Measurements from ENCODE around the gene S100A12.

S100A12 gene

GRCh38 chr1:153336650-153337049, 38.8 kb downstream of the S100A12 start:
- DNase-seq (ENCODE audit: low read depth in 2 of 2) = no peak

GRCh38 chr1:153333902-153334301, 41.5 kb downstream of the S100A12 start:
- DNase-seq (ENCODE audit: low read depth in 2 of 2) = no peak

DNA sequence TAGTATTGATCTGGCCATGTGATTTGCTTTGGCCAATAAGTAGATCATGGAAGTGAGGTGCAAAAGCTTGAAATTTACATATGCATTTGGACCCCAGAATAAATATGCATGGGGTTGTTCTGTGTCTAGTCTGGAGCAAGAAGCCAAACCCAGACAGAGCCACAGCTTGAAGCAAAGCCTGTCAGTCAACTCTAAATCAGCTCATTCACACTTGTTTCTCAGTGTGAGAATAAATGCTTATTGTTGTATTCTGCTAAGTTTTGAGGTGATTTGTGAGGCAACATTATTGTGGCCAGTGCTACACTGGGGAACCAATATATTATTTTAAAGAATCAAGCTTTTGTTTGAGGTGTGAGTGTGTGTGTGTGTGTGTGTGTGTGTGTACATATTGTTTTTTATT, 50.5 kb downstream of the S100A12 start:
- DNase-seq (ENCODE audit: low read depth in 2 of 2) = no peak
